ENCODE measurements around the gene DDIAS. TPM values are rescaled to one million over a fixed set of nuclear protein-coding genes. Genes with fewer than 3 reads are reported as not detected.

The DDIAS gene
- total and polyA plus RNA-seq, 9 of the 15 experiments (the other 6 are each of a cell fraction or from before 2014, with no cell fraction given) = 9.4 to 27.2 (median 23.3) TPM

- TF ChIP-seq ZBTB2 (IDR thresholded peaks at IDR 0.05) = peak; percentile 85
- TF ChIP-seq ARID4B (CRISPR knock-in tag; IDR thresholded peaks at IDR 0.05) = peak; percentile 35; the same call in 1 of the 2 replicates
- no peak for TF ChIP-seq GABPA (tag; conservative IDR thresholded peaks at IDR 0.05; ENCODE audit: low read depth)
- no peak for TF ChIP-seq TGIF2 (CRISPR knock-in tag; IDR thresholded peaks at IDR 0.05)
- no peak for TF ChIP-seq NFE2L1 (tag; IDR thresholded peaks at IDR 0.05; ENCODE audit: borderline replicate concordance, low read depth)
- TF ChIP-seq MBD2 (IDR thresholded peaks at IDR 0.05; ENCODE audit: borderline replicate concordance, low read depth) = peak; percentile 42; the same call in 1 of the 2 replicates
- no peak for TF ChIP-seq ZBTB5 (IDR thresholded peaks at IDR 0.05)
- TF ChIP-seq ASH1L (IDR thresholded peaks at IDR 0.05; ENCODE audit: borderline replicate concordance, low read depth, partially characterized antibody) = no peak
- TF ChIP-seq E2F4 (CRISPR knock-in tag; IDR thresholded peaks at IDR 0.05; ENCODE audit: low read depth) = no peak
- TF ChIP-seq NR2C1 (IDR thresholded peaks at IDR 0.05) = no peak
- no peak for TF ChIP-seq NR2C1 (tag; IDR thresholded peaks at IDR 0.05)
- TF ChIP-seq USF2 (CRISPR knock-in tag; IDR thresholded peaks at IDR 0.05) = no peak
- TF ChIP-seq ERF (CRISPR knock-in tag; IDR thresholded peaks at IDR 0.05) = peak; percentile 76; the same call in 1 of the 2 replicates
- TF ChIP-seq FOXJ3 (CRISPR knock-in tag; IDR thresholded peaks at IDR 0.05) = no peak
Observed at GRCh38 chr11:82900277-82901164, 1.0 kb upstream of the DDIAS start, which contains the start of gene PRCP (continued).
